A549 (cell line): Measurements from ENCODE around the gene TUNAR. TPM values are rescaled to one million over a fixed set of nuclear protein-coding genes. Genes with fewer than 3 reads are reported as not detected.

Experiments used
- ATAC-seq, 2 experiments: fragments of 200-7000 bp in 1 of 2; fragments of >200 bp in 1 of 2; cut with Nextera tagmentation in 1 of 2; cut with Tn5 transposase in 1 of 2; 3 replicates each; pipeline versions ENCODE4 v1.8.0 to v1.9.1; 2018 to 2020; ENCODE audit warnings: mild to moderate bottlenecking in 1 of 2, moderate library complexity in 1 of 2
- CTCF ChIA-PET: fragments of 300-600 bp; sonication (Branson Sonifier 250); formaldehyde crosslinking; extraction: SDS; loops from one replicate; lab custom pipeline; 2021; ENCODE audit warnings: antibody characterized with exemption, inconsistent platforms; lab: Yijun Ruan, JAX
- POLR2A ChIA-PET: fragments of 350-600 bp; formaldehyde crosslinking; extraction: SDS; loops from one replicate; lab custom pipeline; 2021; ENCODE audit warnings: antibody characterized with exemption, inconsistent platforms; lab: Yijun Ruan, JAX
- DNase-seq, 2 experiments: peaks; one replicate each; pipeline versions ENCODE4 v3.0.0 to v3.0.0-alpha.2; 2011 to 2016; ENCODE audit warnings: low read depth in 1 of 2, low spot score in 1 of 2
- FAIRE-seq: peaks from 2 replicates; lab custom pipeline; 2011; peaks lifted over from hg19 to GRCh38; lab: Jason Lieb, UNC
- H3K27ac ChIP-seq, 2 experiments: fragments of >200 bp; sonication (Bioruptor Twin); formaldehyde crosslinking; 3 replicates each; pipeline ENCODE4 v1.5.1; 2016 to 2017
- H3K4me1 ChIP-seq: fragments of >200 bp; sonication (Bioruptor Twin); formaldehyde crosslinking; 3 replicates; pipeline ENCODE4 v1.6.1; 2016
- H3K4me2 ChIP-seq: fragments of >200 bp; sonication (Bioruptor Twin); formaldehyde crosslinking; 3 replicates; pipeline ENCODE4 v1.6.1; 2016
- H3K4me3 ChIP-seq: fragments of >200 bp; sonication (Bioruptor Twin); formaldehyde crosslinking; 3 replicates; pipeline ENCODE4 v1.5.1; 2016
- H3K9me3 ChIP-seq: fragments of >200 bp; sonication (Bioruptor Twin); formaldehyde crosslinking; 3 replicates; pipeline ENCODE4 v1.6.1; 2016
- ATOH8 ChIP-seq: fragments of 250-450 bp; sonication (Bioruptor Pico); IDR thresholded peaks from 2 replicates; pipeline ENCODE4 v1.5.0; 2020; ENCODE audit warnings: low read depth, mild to moderate bottlenecking, moderate library complexity
- CBX8 ChIP-seq: fragments of 200-600 bp; sonication (generic); IDR thresholded peaks from 2 replicates; pipeline ENCODE4 v1.6.1; 2016
- CHD2 ChIP-seq: fragments of 150-350 bp; IDR thresholded peaks from 2 replicates; pipeline ENCODE4 v1.6.1; 2014; ENCODE audit warnings: low read length; ENCODE audit not compliant: partially characterized antibody
- E2F6 ChIP-seq: IDR thresholded peaks from 2 replicates; pipeline ENCODE4 v1.6.1; 2012; ENCODE audit warnings: low read depth, borderline replicate concordance
- FOSB ChIP-seq: fragments of 250-450 bp; sonication (Bioruptor Pico); IDR thresholded peaks from 2 replicates; pipeline ENCODE4 v1.5.0; 2020; ENCODE audit warnings: mild to moderate bottlenecking, moderate library complexity
- FOXS1 ChIP-seq: fragments of 250-450 bp; sonication (Bioruptor Pico); IDR thresholded peaks from 2 replicates; pipeline ENCODE4 v1.5.0; 2020; ENCODE audit warnings: mild to moderate bottlenecking, moderate library complexity
- KDM1A ChIP-seq: fragments of 200-600 bp; sonication (generic); IDR thresholded peaks from 2 replicates; pipeline ENCODE4 v1.6.1; 2016; ENCODE audit warnings: low read depth, mild to moderate bottlenecking
- NFE2L2 ChIP-seq: fragments of 150-350 bp; conservative IDR thresholded peaks from 2 replicates; pipeline ENCODE4 v1.6.1; 2014; ENCODE audit warnings: low read length
- NPAS2 ChIP-seq: fragments of 250-450 bp; sonication (Bioruptor Pico); IDR thresholded peaks from 2 replicates; pipeline ENCODE4 v1.8.0; 2022; ENCODE audit warnings: mild to moderate bottlenecking, moderate library complexity, borderline replicate concordance
- PBX3 ChIP-seq: IDR thresholded peaks from 2 replicates; pipeline ENCODE4 v1.6.1; 2012
- RARB ChIP-seq: fragments of 250-450 bp; sonication (Bioruptor Pico); IDR thresholded peaks from 2 replicates; pipeline ENCODE4 v1.8.0; 2021; ENCODE audit warnings: mild to moderate bottlenecking, moderate library complexity
- REST ChIP-seq: fragments of 200-600 bp; sonication (generic); IDR thresholded peaks from 2 replicates; pipeline ENCODE4 v1.6.1; 2016; ENCODE audit warnings: antibody characterized with exemption, mild to moderate bottlenecking, moderate library complexity
- RNF2 ChIP-seq: fragments of 200-600 bp; sonication (generic); IDR thresholded peaks from 2 replicates; pipeline ENCODE4 v1.6.1; 2016; ENCODE audit warnings: low read depth, mild to moderate bottlenecking, antibody characterized with exemption, moderate library complexity, borderline replicate concordance
- SREBF2 ChIP-seq: fragments of 450-650 bp; IDR thresholded peaks from 2 replicates; pipeline ENCODE4 v1.6.1; 2014; ENCODE audit warnings: mild to moderate bottlenecking, moderate library complexity
- TP53 ChIP-seq: fragments of 250-450 bp; sonication (Bioruptor Pico); IDR thresholded peaks from 2 replicates; pipeline ENCODE4 v1.5.0; 2021; ENCODE audit warnings: mild to moderate bottlenecking, moderate library complexity
- ZFP36 ChIP-seq: fragments of 450-650 bp; IDR thresholded peaks from 2 replicates; pipeline ENCODE4 v1.6.1; 2014; ENCODE audit warnings: borderline replicate concordance; ENCODE audit not compliant: partially characterized antibody
- ZNF302 ChIP-seq: fragments of 250-450 bp; sonication (Bioruptor Pico); IDR thresholded peaks from 2 replicates; pipeline ENCODE4 v1.9.0; 2021; ENCODE audit warnings: inconsistent platforms, mild to moderate bottlenecking, moderate library complexity
- ZSCAN20 ChIP-seq: fragments of 250-450 bp; sonication (Bioruptor Pico); IDR thresholded peaks from 2 replicates; pipeline ENCODE4 v1.8.0; 2022; ENCODE audit warnings: mild to moderate bottlenecking, moderate library complexity
- WGBS: methylation state at CpG from one replicate; pipeline ENCODE4 v1.1.6; 2017; ENCODE audit errors: missing lambda C conversion rate; 5-methylcytosine and 5-hydroxymethylcytosine counted together
- polyA minus RNA-seq: library from RNA; depleted of rRNA, polyadenylated mRNA; stranded (reverse); fragments of >200 nt; gene quantifications from 2 replicates; pipeline ENCODE4 v1.2.3, GENCODE V29; 2011; rRNA and poly(A)+ RNA removed
- polyA plus RNA-seq, 4 experiments: library from polyadenylated mRNA; depleted of rRNA in 3 of 4; stranded (reverse); fragments of >200 nt; fragmentation: RNase III in 1 of 4; extraction: RNeasy Plus Mini Kit Qiagen cat#74134 plus additional on column Dnase treatment in 1 of 4; gene quantifications; 2 replicates in 3 of 4; 3 replicates in 1 of 4; pipeline ENCODE4 v1.2.3, GENCODE V29; 2011 to 2017

Gene TUNAR
- polyA plus RNA-seq (2011; rRNA removed) (not detected in 2 replicates), polyA plus RNA-seq (2017; fragmentation: RNase III; extraction: RNeasy Plus Mini Kit Qiagen cat#74134 plus additional on column Dnase treatment) (not detected in 3 replicates), polyA minus RNA-seq (not detected in 2 replicates)
- not detected in 2 replicates for polyA plus RNA-seq (2012; cell fraction: cytosol; rRNA removed)
- polyA plus RNA-seq (2012; cell fraction: nucleus; rRNA removed) = not detected in 2 replicates

DNA sequence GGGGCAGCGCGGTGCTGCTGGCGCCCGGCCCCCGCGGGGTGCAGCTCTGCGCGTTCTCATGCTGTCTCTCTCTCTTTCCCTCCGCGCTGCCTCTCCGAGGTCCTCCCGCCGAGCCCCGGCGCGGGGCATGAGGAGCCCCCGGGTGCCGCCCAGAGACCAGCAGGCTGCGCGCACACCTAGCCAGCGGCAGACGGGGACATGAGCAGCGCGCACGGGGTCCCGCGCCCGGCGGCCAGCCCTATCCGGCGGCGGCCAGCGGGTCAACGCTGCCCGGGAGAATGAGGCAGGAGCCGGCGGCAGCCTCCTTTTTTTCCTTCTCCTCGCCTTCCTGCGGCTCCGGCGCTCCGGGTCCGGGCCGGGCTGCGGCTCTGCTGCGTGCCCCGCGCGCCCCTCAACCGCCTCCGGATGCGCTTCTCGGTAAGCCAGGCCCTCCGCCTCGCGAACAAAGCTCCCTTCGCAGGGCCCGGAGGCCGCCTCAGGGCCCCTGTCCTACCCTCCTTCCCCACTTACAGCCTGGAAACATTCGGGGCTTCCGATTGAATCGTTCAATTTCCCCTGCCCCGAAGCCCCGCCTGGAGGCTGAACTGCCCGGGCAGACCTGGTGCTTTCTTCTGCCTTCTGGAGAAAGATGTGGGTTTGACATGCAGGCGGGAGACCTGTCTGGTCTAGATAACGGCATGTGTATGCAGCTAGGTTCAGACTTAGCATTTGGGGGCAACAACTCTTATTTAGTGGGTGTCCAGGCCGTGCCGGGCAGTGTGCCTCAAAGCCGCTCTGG is at the start of gene TUNAR:
Gene TUNAR (plus strand): TSS at position 72 of the 778 bp plus-strand sequence.
- WGBS = 66% methylated on average over 35 of the region's 70 CpGs
- CTCF ChIA-PET = no interaction called here
- H3K4me3 ChIP-seq = no peak within 1 kb of the TSS

More for the DNA sequence above, at the start of gene TUNAR:
- DNase-seq (no peak), FAIRE-seq (no peak), ATAC-seq (no peak)
- TF ChIP-seq FOXS1 (no peak), FOSB (CRISPR knock-in tag) (no peak), TP53 (no peak), ZFP36 (no peak), NPAS2 (CRISPR knock-in tag) (no peak), CBX8 (no peak), CHD2 (no peak), PBX3 (no peak), SREBF2 (no peak), NFE2L2 (no peak), E2F6 (no peak), KDM1A (no peak), REST (no peak), RARB (CRISPR knock-in tag) (no peak), ZSCAN20 (no peak), ZNF302 (CRISPR knock-in tag) (no peak), RNF2 (no peak), ATOH8 (CRISPR knock-in tag) (no peak)
- no peaks in the 10 kb centered on the region for H3K9me3 ChIP-seq
- H3K4me2 ChIP-seq = no peak within 1 kb of the TSS
- H3K4me1 ChIP-seq = no peaks in the 10 kb centered on the region
- POLR2A ChIA-PET = no interaction called here
- H3K27ac ChIP-seq = no peak within 1 kb of the TSS
